MM.1S (cell line): Measurements from ENCODE around the gene TTC7B.

Source experiments
- EZH2 ChIP-seq: fragments of 300-600 bp; sonication (generic); optimal IDR thresholded peaks from 2 replicates; pipeline ENCODE3; 2017; ENCODE audit warnings: low read depth, mild to moderate bottlenecking, antibody characterized with exemption, low read length, mixed read lengths
- TF ChIP-seq, protein P1 (sequence below): fragments of 300-600 bp; sonication (generic); IDR thresholded peaks from 2 replicates; pipeline ENCODE4 v1.5.1; 2016; ENCODE audit warnings: antibody characterized with exemption, low read length, mixed read lengths

DNA sequence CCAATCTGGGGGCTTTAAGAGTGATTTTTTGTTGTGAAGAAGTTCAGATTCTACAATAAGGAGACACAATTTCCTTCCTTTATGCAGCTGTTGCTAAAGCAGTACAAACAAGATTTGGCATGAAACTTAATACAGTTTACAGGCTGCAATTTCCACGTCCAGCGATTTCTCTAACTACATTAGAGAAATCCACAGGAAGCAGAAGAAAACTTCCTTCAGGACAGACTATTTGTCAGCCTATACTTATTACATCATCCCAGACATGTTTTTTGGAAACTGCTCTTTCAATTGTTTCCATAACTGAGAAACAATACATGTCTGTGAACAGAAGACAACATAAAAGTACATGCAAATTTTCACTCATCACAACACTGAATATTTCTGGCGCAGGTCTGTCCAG is 204.3 kb downstream of the TTC7B start:
- TF ChIP-seq, protein P1, sequence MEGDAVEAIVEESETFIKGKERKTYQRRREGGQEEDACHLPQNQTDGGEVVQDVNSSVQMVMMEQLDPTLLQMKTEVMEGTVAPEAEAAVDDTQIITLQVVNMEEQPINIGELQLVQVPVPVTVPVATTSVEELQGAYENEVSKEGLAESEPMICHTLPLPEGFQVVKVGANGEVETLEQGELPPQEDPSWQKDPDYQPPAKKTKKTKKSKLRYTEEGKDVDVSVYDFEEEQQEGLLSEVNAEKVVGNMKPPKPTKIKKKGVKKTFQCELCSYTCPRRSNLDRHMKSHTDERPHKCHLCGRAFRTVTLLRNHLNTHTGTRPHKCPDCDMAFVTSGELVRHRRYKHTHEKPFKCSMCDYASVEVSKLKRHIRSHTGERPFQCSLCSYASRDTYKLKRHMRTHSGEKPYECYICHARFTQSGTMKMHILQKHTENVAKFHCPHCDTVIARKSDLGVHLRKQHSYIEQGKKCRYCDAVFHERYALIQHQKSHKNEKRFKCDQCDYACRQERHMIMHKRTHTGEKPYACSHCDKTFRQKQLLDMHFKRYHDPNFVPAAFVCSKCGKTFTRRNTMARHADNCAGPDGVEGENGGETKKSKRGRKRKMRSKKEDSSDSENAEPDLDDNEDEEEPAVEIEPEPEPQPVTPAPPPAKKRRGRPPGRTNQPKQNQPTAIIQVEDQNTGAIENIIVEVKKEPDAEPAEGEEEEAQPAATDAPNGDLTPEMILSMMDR = no peak
- no peak for TF ChIP-seq EZH2
